HUDEP-2 (cell line): Measurements from ENCODE around the gene PRRC1.

Source experiments
- DNase-seq, 76 experiments: peaks; one replicate each; lab custom pipeline; 2025; ENCODE audit not compliant: unreplicated experiment in 76 of 76; lab: John Stamatoyannopoulos, UW

The PRRC1 gene

DNA sequence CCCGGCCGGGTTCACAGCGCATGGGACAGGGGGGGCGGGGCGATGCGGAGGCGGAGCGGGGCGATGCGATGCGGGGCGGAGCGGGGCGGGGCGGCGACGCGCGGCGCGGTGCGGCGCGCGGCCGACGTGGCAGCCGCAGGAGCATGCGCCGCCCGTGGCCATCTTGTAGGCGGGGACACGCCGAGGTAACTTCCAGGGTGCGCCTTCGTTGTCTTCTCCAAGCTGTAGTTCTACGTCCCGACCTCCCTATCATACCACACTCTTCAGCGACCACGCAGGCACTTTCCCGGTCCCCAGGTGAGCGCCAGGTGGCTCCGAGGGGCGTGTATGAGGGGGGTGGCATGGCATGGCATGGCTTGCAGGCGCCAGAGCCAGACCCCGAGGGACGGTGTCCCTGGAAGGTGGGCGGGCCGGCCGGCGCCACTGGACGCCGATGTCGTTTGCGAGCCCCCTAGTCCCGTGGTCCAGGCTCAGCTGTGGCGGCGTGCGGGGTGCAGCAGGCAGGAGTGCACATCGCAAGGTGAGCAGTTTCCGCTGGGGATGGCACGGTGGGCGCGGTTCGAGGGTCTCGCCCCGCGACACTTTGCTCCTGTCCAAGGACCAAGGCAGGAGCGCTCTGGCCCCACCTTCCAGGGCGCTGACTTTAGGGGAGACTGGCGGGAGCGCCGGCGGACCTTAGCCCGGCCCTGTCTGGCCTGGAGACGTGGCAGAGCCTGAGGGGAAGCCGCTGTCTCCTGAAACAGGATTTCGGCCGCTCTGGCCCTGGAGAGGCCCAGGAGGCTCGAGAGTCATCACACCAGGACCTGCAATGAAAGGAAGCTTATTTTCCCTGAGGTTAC lies at the start of gene PRRC1:
PRRC1 (plus strand) TSS at position 161 of the 839 bp plus-strand sequence. CDS start 5,840 bp downstream, outside the sequence.
- DNase-seq: peak in 73 of 76 experiments; percentile 4 to 81 (median 64)

DNA sequence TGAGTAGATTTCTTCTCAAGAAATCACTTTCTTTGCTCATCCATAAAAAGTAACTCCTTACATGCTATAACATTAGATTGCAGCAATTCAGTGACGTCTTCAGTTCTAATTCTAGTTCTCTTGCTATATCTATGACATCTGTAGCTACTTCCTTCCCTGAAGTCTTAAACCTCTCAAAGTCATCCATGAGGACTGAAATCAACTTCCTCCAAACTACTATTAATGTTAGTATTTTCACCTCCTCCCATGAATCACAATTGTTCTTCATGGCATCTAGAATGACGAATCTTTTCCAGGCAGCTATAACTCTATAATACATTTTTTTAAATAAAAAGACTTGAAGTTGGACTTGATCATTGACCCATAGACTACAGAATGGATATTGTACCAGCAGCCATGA lies 46.2 kb upstream of the PRRC1 start:
- DNase-seq: no peak

GRCh38 chr5:127472700-127473099 lies 44.7 kb upstream of the PRRC1 start:
- DNase-seq: no peak

- DNase-seq: no peak
Measured at GRCh38 chr5:127486471-127486870, 31.0 kb upstream of the PRRC1 start.

DNA sequence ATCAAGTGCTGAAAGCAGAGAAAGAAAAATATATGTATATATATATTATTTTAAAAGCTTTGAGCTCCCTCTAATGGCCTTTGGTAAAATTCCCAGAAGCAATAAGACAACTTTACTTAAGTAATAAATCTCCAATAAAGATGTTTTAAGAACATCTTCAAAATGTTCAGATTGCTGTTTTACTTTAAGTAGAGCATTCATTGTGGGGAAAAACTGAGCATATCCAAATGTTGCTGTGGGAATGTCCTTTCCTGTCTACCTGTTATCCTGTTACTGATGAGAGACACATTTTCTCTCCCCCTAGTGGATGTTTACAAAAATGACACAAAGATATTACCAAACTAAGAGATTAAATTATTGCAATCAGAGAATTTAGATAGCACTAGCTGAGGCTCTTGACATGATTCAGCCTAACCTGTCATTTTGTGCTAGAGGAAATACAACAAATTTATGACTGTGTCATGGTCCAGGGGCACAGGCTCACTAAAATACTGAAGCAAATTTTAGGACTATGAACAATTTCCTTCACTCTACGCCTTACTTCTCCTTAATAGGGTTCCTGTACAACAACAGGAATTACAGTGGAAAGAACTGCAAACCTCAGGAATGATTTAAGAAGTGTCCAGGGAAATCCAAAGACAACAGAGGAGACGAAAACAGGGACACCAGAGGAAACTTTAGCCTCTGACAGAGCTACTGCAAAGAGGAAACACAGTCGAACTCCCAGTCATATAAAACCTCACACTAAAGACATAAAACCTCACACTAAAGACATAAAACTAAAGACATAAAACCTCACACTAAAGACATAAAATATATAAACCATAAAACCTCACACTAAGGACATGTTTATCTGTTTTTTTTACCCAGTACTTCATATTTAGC lies 24.3 kb upstream of the PRRC1 start:
- peak in 19 of 76 experiments; percentile 1 to 52 (median 19) for DNase-seq

GRCh38 chr5:127498548-127498947 lies 18.9 kb upstream of the PRRC1 start:
- no peak for DNase-seq

GRCh38 chr5:127505905-127506304 lies 11.5 kb upstream of the PRRC1 start:
- no peak for DNase-seq

DNA sequence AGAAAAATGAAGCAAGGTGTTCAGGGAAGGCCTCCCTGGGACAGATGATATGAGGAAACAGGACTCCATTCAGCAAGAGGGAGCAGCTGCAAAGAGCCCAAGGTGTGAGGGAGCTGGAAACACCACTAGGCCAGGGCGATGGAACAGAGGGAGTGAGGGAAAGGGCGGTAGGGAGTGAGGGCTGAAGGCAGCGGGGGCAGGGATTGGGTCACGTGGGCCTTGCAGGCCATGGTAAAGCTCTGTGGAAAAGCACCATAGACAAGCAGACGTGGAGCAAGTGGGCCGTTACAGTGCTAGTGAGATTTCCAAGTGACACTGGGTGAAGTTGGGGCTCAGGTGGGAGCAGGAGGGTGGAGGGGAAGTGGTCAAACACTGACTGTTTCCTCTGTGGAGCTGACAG lies 10.8 kb upstream of the PRRC1 start:
- DNase-seq: no peak

- DNase-seq: no peak
Measured at GRCh38 chr5:127508644-127509373, 8.6 kb upstream of the PRRC1 start.

DNA sequence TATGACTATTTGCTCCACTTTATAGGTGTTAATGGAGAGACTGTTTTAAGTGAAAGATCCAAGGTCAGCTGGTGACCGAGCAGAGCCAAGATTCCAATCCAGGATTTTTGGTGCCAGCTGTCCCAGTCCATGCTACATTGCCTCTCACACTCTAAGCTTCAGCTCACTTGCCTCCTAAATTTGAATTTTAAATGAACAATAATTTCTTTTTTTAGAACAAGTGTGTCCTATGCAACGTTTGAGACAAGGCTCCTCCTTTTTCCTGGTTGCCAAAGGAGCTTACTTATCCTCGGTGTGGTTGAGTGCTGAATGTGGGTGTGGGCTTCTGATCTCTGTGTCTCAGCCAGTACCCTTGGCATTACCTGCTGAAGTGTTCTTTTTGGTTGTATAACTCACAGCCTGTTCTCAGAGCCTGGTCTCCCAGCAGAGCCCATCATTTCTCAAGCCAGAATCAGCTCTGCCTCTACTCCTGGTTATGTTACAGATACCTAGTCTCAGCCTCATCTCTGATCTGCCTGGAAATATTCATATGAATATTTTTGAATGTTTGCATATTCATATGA lies 4.0 kb upstream of the PRRC1 start:
- DNase-seq: no peak

DNA sequence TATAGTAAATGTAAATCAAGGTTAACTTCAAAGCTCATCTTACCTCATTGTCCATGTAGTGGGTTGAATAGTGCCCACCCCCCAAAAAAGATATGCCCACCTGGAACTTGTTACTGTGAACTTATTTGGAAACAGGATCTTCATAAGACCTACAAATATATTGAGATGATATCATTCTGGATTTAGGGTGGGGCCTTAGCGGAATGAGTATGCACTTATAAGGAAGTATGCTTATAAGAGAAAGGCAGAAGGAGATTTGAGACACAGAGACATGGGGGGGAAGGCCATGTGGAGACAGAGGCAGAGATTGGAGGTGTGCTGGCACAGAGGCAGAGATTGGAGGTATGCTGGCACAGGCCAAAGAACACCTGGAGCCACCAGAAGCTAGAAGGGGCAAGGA lies 2.6 kb upstream of the PRRC1 start:
- no peak for DNase-seq

- no peak for DNase-seq
Measured at GRCh38 chr5:127515693-127516440, 1.6 kb upstream of the PRRC1 start.

GRCh38 chr5:127517110-127517479 lies 345 bp upstream of the PRRC1 start:
- peak in 26 of 76 experiments; percentile 5 to 75 (median 44) for DNase-seq

GRCh38 chr5:127518319-127518621 lies 830 bp downstream of the PRRC1 start:
- peak in 17 of 76 experiments; percentile 8 to 60 (median 25) for DNase-seq

DNA sequence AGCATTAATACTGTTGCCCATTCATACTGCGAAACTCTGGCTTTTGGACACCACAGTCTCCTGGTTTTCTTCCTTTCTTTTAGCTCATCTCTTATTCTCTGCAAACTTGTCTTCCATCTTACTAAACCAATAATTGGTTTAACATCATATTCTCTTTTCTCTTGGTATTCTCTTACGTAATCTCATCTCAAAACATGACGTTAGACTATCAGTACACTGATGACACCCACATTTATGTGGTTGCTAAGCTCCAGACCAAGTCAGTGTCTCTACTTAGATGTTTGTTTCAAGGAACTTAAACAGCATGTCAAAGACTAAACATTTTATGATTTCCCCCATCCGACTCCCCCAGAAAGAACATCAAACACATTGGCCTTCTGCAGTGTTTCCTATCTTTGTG lies 2.1 kb downstream of the PRRC1 start:
- no peak for DNase-seq

DNA sequence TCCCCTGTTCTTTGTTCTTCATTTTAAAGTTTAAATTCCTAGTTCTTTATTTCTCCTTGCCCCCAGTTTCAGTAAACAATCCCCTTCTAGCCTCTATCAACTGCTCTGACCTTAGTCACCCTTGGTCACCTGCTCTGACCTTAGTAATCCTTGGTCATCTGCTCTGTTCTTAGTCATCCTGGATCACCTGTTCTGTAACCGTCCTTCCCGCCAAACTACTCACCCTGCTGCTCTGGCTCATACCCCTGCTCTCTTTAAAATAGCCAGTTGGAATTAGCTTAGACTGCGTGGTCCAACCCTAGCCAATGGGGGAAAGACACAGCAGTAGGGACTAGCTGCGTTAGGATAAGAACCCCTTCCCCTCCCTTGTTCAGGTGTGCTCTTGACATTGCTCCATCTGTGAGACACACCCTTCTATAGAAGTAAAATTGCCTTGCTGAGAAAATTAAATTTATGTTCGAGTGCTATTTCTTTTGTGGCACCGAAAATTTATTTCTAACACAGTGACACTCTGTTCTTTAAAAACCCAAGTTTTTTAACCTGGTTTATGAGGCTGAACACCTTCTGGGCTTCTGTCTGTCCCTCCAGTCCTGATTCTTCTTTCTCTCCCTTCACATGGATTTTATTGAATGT lies 3.8 kb downstream of the PRRC1 start:
- DNase-seq: no peak

GRCh38 chr5:127525181-127525580 lies 7.7 kb downstream of the PRRC1 start:
- DNase-seq: no peak

DNA sequence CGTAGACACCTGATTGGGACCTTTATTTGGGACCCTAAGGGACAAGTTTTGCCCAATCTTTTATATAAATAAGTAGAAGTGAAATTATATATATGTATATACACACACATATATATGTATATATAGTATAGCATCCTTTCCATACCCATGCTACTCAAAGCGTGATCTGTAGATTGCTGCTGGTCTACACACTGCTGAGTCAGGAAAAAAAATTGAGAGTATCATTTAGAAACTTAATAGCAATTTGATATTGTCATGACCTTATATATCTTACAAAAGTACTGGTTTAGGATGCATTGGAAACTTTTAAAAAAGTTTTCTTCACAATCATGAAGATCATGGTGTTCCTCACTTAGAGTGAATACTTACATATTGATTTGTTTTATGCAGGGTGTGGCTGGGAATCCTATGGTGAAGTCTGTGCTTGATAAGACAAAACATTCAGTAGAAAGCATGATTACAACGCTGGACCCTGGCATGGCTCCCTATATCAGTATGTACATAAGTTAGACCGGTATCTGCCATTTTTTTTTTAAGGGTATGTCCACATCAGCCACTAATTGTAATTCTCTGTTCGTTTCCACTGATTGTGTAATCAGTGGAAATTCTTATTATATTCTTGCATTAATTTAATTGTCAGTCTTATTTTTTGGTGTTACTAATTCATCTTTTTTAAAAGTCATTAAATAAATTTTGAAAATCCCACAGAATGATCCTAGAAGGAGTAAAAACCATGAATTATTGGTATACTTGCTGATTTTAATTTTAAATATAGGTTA lies 12.7 kb downstream of the PRRC1 start:
- peak in 28 of 76 experiments; percentile 0 to 33 (median 13) for DNase-seq

- DNase-seq: no peak
Measured at GRCh38 chr5:127536687-127537086, 19.2 kb downstream of the PRRC1 start.
